AG04449 (cell line): ENCODE results near the gene TNFAIP3.

Experiments used
- CTCF ChIA-PET: fragments of 350-600 bp; formaldehyde crosslinking; extraction: SDS; loops from one replicate; lab custom pipeline; 2021; ENCODE audit warnings: antibody characterized with exemption; lab: Yijun Ruan, JAX
- POLR2A ChIA-PET: fragments of 400-600, 350-600 bp; formaldehyde crosslinking; extraction: SDS; loops from one replicate; lab custom pipeline; 2020; ENCODE audit warnings: antibody characterized with exemption, inconsistent platforms; lab: Yijun Ruan, JAX
- DNase-seq: peaks from one replicate; pipeline ENCODE4 v3.0.0-alpha.2; 2010; ENCODE audit warnings: low read depth, low spot score
- H3K4me3 ChIP-seq: 2 replicates; pipeline ENCODE4 v1.5.1; 2011; ENCODE audit warnings: low read depth, mild to moderate bottlenecking, control low read depth, low read length
- CTCF ChIP-seq: IDR thresholded peaks from one replicate; pipeline ENCODE4 v1.5.1; 2011; ENCODE audit warnings: mild to moderate bottlenecking, moderate library complexity, low read length, control low read depth, inconsistent platforms; ENCODE audit not compliant: insufficient read depth; ENCODE audit errors: missing control alignments

TNFAIP3 gene

GRCh38 chr6:137923866-137924653 is 57.0 kb downstream of the TNFAIP3 start:
- ChIA-PET CTCF (interaction anchor here (1.0 to 1.3 kb wide), 5 partner anchors 10 to 58 kb away, joined by 3 to 4 read pairs (median 3); no protein-coding TSS in a partner anchor), POLR2A (no interaction called here)

GRCh38 chr6:137925141-137925698 is 58.2 kb downstream of the TNFAIP3 start:
- ChIA-PET POLR2A (no interaction called here), CTCF (interaction anchor here (1.0 to 3.8 kb wide), 7 partner anchors 10 to 220 kb away, joined by 3 to 26 read pairs (median 13); partner anchors contain the start of gene TNFAIP3)
- DNase-seq = no peak
- no peak overlapping the region for H3K4me3 ChIP-seq
- no peak for TF ChIP-seq CTCF

More at GRCh38 chr6:137923866-137924653, 57.0 kb downstream of the TNFAIP3 start:
- no peak for TF ChIP-seq CTCF
- DNase-seq = no peak
- H3K4me3 ChIP-seq = no peak overlapping the region

GRCh38 chr6:137926207-137926731 is 59.2 kb downstream of the TNFAIP3 start:
- CTCF ChIA-PET = interaction anchor here (1.0 to 3.8 kb wide), 10 partner anchors 9 to 221 kb away, joined by 3 to 26 read pairs (median 5); partner anchors contain the start of gene TNFAIP3
- H3K4me3 ChIP-seq = no peak overlapping the region
- TF ChIP-seq CTCF = no peak
- peak; percentile 77 for DNase-seq
- POLR2A ChIA-PET = interaction anchor here (0.9 kb wide), 1 partner anchor 54 kb away, joined by 3 read pairs; no protein-coding TSS in a partner anchor

GRCh38 chr6:137926985-137927384 is 59.9 kb downstream of the TNFAIP3 start:
- H3K4me3 ChIP-seq = no peak overlapping the region
- ChIA-PET CTCF (interaction anchor here (0.8 to 3.8 kb wide), 12 partner anchors 9 to 222 kb away, joined by 3 to 26 read pairs (median 5); partner anchors contain the start of gene TNFAIP3), POLR2A (no interaction called here)
- TF ChIP-seq CTCF = no peak
- no peak for DNase-seq

GRCh38 chr6:137927777-137928218 is 60.7 kb downstream of the TNFAIP3 start:
- DNase-seq = no peak
- ChIA-PET POLR2A (no interaction called here), CTCF (interaction anchor here (1.0 to 3.8 kb wide), 8 partner anchors 12 to 223 kb away, joined by 3 to 26 read pairs (median 5); partner anchors contain the start of gene TNFAIP3)
- H3K4me3 ChIP-seq = no peak overlapping the region
- no peak for TF ChIP-seq CTCF

- ChIA-PET CTCF (interaction anchor here (1.0 to 3.8 kb wide), 7 partner anchors 12 to 223 kb away, joined by 3 to 26 read pairs (median 6); partner anchors contain the start of gene TNFAIP3), POLR2A (no interaction called here)
- DNase-seq = no peak
- TF ChIP-seq CTCF = no peak
- H3K4me3 ChIP-seq = no peak overlapping the region
Observed at GRCh38 chr6:137928286-137928685, 61.2 kb downstream of the TNFAIP3 start.
